Erythroblast (primary cell): Measurements from ENCODE around the gene MSTN.

Experiments used
- GATA1 ChIP-seq: IDR thresholded peaks from 2 replicates; pipeline ENCODE4 v1.6.1; 2011; ENCODE audit warnings: low read depth, mild to moderate bottlenecking, control low read depth, low read length, moderate library complexity
- POLR2A ChIP-seq: IDR thresholded peaks from 2 replicates; pipeline ENCODE4 v1.6.1; 2011; ENCODE audit warnings: mild to moderate bottlenecking, low read length

DNA sequence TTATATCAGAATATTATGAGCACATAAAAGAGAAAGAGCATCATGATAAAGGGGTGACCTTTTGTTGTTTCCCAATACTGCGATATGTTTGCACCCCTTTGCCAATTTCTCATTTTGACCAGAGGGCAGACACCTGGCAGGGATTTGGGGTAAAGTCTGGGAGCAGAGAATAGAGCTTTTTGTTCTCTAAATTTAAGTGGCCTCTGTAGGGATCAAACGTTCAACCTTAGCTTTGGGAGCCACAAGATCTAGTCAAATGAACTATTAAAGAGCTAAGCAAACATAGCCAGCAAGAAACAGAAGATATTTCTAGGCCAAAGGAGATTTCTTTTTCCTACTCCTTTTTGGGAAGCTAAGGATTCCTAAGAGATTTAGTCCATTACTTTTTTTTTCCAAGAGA is 1.1 kb upstream of the MSTN start:
- TF ChIP-seq POLR2A (no peak), GATA1 (no peak)
